Measurements from ENCODE around the gene OR1N2. TPM values are rescaled to one million over a fixed set of nuclear protein-coding genes. Genes with fewer than 3 reads are reported as not detected.
"Not testable (repeated sequence)": the region's sequence is repeated elsewhere in the genome, so short reads cannot be mapped to it uniquely, and the experiment has no call there.

OR1N2 gene
- total RNA-seq, 2 donors from 2014 or later = not detected

GRCh38 chr9:122572456-122572855, 19.5 kb downstream of the OR1N2 start:
- intact Hi-C loops (cut with DNase I) = no loop called here
- H3K4me1 ChIP-seq = no peaks in the 10 kb centered on the region
- H3K27me3 ChIP-seq = no peaks in the 10 kb centered on the region
- no peak for TF ChIP-seq CTCF (IDR thresholded peaks at IDR 0.05)
- H3K4me3 ChIP-seq = no peak overlapping the region
- H3K9ac ChIP-seq (ENCODE audit: low read depth in 2 of 2, low read length in 2 of 2) = no peak overlapping the region
- no peaks in the 10 kb centered on the region for H3K36me3 ChIP-seq
- no peak overlapping the region for H3K27ac ChIP-seq
- no peaks in the 10 kb centered on the region for H3K9me3 ChIP-seq
- no peak for DNase-seq

- no peaks in the 10 kb centered on the region for H3K9me3 ChIP-seq
- no peaks in the 10 kb centered on the region for H3K27me3 ChIP-seq
- H3K4me1 ChIP-seq = no peaks in the 10 kb centered on the region
- no peak overlapping the region for H3K9ac ChIP-seq (ENCODE audit: low read depth in 2 of 2, low read length in 2 of 2)
- DNase-seq = no peak
- intact Hi-C loops (cut with DNase I) = no loop called here
- no peak overlapping the region for H3K4me3 ChIP-seq
- no peak overlapping the region for H3K27ac ChIP-seq
- TF ChIP-seq CTCF (IDR thresholded peaks at IDR 0.05) = no peak
- H3K36me3 ChIP-seq = no peaks in the 10 kb centered on the region
Measured at GRCh38 chr9:122579874-122580273, 27.0 kb downstream of the OR1N2 start.

GRCh38 chr9:122580360-122580759, 27.4 kb downstream of the OR1N2 start:
- no peak for DNase-seq
- Histone ChIP-seq H3K4me3 (no peak overlapping the region), H3K36me3 (no peaks in the 10 kb centered on the region), H3K9me3 (no peaks in the 10 kb centered on the region), H3K9ac (ENCODE audit: low read depth in 2 of 2, low read length in 2 of 2) (no peak overlapping the region), H3K4me1 (no peaks in the 10 kb centered on the region), H3K27ac (no peak overlapping the region), H3K27me3 (no peaks in the 10 kb centered on the region)
- no peak for TF ChIP-seq CTCF (IDR thresholded peaks at IDR 0.05)
- intact Hi-C loops (cut with DNase I) = no loop called here

- H3K36me3 ChIP-seq; H3K4me3 ChIP-seq; H3K4me1 ChIP-seq; DNase-seq; H3K9me3 ChIP-seq; intact Hi-C loops (cut with DNase I); H3K9ac ChIP-seq (ENCODE audit: low read depth in 2 of 2, low read length in 2 of 2); H3K27ac ChIP-seq; H3K27me3 ChIP-seq: not testable (repeated sequence)
Measured at GRCh38 chr9:122583284-122583683, 30.4 kb downstream of the OR1N2 start, which contains the start of gene OR1L8. Gene OR1L8 (minus strand): TSS chr9:122583384. CDS start chr9:122568477, 14,907 bp downstream.

Other genes starting within 250 kb of the OR1N2 start
- 10 to 100 TPM in 1 of 2 donors, 1 to 10 TPM in 1; 6.2 to 26.7 TPM for gene PTGS1, start 182.1 kb upstream of the OR1N2 start, total RNA-seq
- gene OR1J1, start 75.2 kb upstream of the OR1N2 start, total RNA-seq = not detected
- not detected for gene OR1J2, start 42.3 kb upstream of the OR1N2 start, total RNA-seq
- not detected for gene OR1J4, start 34.0 kb upstream of the OR1N2 start, total RNA-seq
- not detected for gene OR1N1, start 25.8 kb upstream of the OR1N2 start, total RNA-seq
- gene OR1L8, start 30.3 kb downstream of the OR1N2 start, total RNA-seq = not detected
- gene OR1Q1, start 61.6 kb downstream of the OR1N2 start, total RNA-seq = not detected
- gene OR1B1, start 104.5 kb downstream of the OR1N2 start, total RNA-seq = not detected
- gene OR1L1, start 108.6 kb downstream of the OR1N2 start, total RNA-seq = not detected
- gene OR1L3, start 122.0 kb downstream of the OR1N2 start, total RNA-seq = not detected
- not detected for gene OR1L4, start 170.9 kb downstream of the OR1N2 start, total RNA-seq
- gene OR1L6, start 189.2 kb downstream of the OR1N2 start, total RNA-seq = not detected
- gene OR5C1, start 235.8 kb downstream of the OR1N2 start, total RNA-seq = not detected
- gene OR1K1, start 247.0 kb downstream of the OR1N2 start, total RNA-seq = not detected